Endodermal cell (in vitro differentiated cells): ENCODE measurements around the gene SLC35G3. TPM values are rescaled to one million over a fixed set of nuclear protein-coding genes. Genes with fewer than 3 reads are reported as not detected.
"Not testable (repeated sequence)": the region's sequence is repeated elsewhere in the genome, so short reads cannot be mapped to it uniquely, and the experiment has no call there.

ENCODE experiments used
- DNase-seq: peaks from one replicate; pipeline ENCODE4 v3.0.0-alpha.2; 2017
- H3K27ac ChIP-seq: 2 replicates; pipeline ENCODE4 v1.5.1; 2013; ENCODE audit warnings: mild to moderate bottlenecking, low read depth, low read length, moderate library complexity
- H3K27me3 ChIP-seq: 2 replicates; pipeline ENCODE4 v1.6.1; 2013; ENCODE audit warnings: mild to moderate bottlenecking, low read length, moderate library complexity; ENCODE audit not compliant: insufficient read depth, control insufficient read depth, poor library complexity, severe bottlenecking
- H3K36me3 ChIP-seq: 2 replicates; pipeline ENCODE4 v1.7.0; 2013; ENCODE audit warnings: mild to moderate bottlenecking, low read length, moderate library complexity; ENCODE audit not compliant: control insufficient read depth, insufficient read depth
- H3K4me1 ChIP-seq: one replicate; pipeline ENCODE4 v1.7.0; 2013; ENCODE audit warnings: low read length; ENCODE audit not compliant: control insufficient read depth, insufficient read depth
- H3K4me3 ChIP-seq: 2 replicates; pipeline ENCODE4 v1.5.1; 2013; ENCODE audit warnings: mild to moderate bottlenecking, low read length, moderate library complexity
- H3K9ac ChIP-seq: 2 replicates; pipeline ENCODE4 v1.6.1; 2013; ENCODE audit warnings: mild to moderate bottlenecking, low read length, moderate library complexity; ENCODE audit not compliant: poor library complexity, severe bottlenecking; ENCODE audit errors: extremely low read depth
- H3K9me3 ChIP-seq: 2 replicates; pipeline ENCODE4 v1.6.1; 2013; ENCODE audit warnings: mild to moderate bottlenecking, low read length, moderate library complexity; ENCODE audit not compliant: control insufficient read depth
- H3K27ac Mint-ChIP-seq: 2 replicates; pipeline ENCODE4 v1.8.0; 2020; ENCODE audit warnings: mixed read lengths
- H3K27me3 Mint-ChIP-seq: 2 replicates; pipeline ENCODE4 v1.8.0; 2021; ENCODE audit warnings: mild to moderate bottlenecking, mixed read lengths; ENCODE audit not compliant: insufficient read depth
- H3K36me3 Mint-ChIP-seq: 2 replicates; pipeline ENCODE4 v1.8.0; 2020; ENCODE audit warnings: low read depth, mixed read lengths
- H3K4me1 Mint-ChIP-seq: 2 replicates; pipeline ENCODE4 v1.8.0; 2020; ENCODE audit warnings: mixed read lengths
- H3K4me3 Mint-ChIP-seq: 2 replicates; pipeline ENCODE4 v1.8.0; 2020; ENCODE audit warnings: mild to moderate bottlenecking, moderate library complexity, mixed read lengths
- H3K9me3 Mint-ChIP-seq: 2 replicates; pipeline ENCODE4 v1.8.0; 2020; ENCODE audit warnings: mild to moderate bottlenecking, mixed read lengths
- WGBS, 2 experiments: methylation state at CpG; one replicate each; pipeline versions ENCODE4 v1.1.5 to v1.1.7; 2013; ENCODE audit warnings: missing lambda C conversion rate in 2 of 2, mixed read lengths in 1 of 2; ENCODE audit not compliant: insufficient coverage in 1 of 2, insufficient read length in 1 of 2; 5-methylcytosine and 5-hydroxymethylcytosine counted together
- total RNA-seq, 2 donors: library from RNA; stranded (reverse); fragmentation: NEBNext Ultra II Directional in 1 of 2; extraction: Animal tissue kit (Norgen Biotek cat#: 25700) in 1 of 2; gene quantifications; 2 replicates in 1 of 2; 3 replicates in 1 of 2; pipeline ENCODE4 v1.2.1, GENCODE V29; 2021
- TF ChIP-seq, protein P1 (sequence below): fragments of 200-600 bp; sonication (generic); conservative IDR thresholded peaks from 2 replicates; pipeline ENCODE4 v1.5.0; 2021; ENCODE audit warnings: antibody characterized with exemption, mild to moderate bottlenecking

SLC35G3 gene
- total RNA-seq, 2 donors from 2014 or later = not detected

DNA sequence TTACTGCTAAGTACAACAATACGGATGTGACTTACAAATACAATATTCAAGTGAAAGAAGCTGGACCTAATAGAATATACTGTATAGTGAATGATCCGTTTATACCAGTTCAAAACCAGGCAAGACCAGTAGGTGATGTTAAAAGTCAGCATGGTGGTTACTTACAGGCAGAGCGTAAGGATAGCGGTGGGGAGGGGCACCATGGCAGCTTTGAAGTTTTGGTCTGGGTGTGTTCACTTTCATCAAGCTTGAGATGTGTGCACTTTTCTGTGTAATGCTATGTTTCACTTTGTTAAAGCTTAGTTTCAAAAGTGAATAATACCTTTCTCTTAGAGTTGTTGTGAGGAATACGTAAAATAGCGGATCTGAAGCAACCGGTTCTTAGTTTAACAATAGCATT is 16.5 kb upstream of the SLC35G3 start:
- Mint-ChIP-seq H3K4me3 (no peak overlapping the region), H3K4me1 (no peaks in the 10 kb centered on the region), H3K27me3 (peaks cover 22% of the 10 kb centered on the region), H3K9me3 (no peaks in the 10 kb centered on the region), H3K27ac (no peak overlapping the region), H3K36me3 (no peaks in the 10 kb centered on the region)
- H3K4me3 ChIP-seq = no peak overlapping the region
- 85 to 86% methylated on average over 5 to 6 of the region's 7 CpGs for WGBS, 2 experiments
- no peaks in the 10 kb centered on the region for H3K4me1 ChIP-seq
- no peak for DNase-seq
- TF ChIP-seq, protein P1, sequence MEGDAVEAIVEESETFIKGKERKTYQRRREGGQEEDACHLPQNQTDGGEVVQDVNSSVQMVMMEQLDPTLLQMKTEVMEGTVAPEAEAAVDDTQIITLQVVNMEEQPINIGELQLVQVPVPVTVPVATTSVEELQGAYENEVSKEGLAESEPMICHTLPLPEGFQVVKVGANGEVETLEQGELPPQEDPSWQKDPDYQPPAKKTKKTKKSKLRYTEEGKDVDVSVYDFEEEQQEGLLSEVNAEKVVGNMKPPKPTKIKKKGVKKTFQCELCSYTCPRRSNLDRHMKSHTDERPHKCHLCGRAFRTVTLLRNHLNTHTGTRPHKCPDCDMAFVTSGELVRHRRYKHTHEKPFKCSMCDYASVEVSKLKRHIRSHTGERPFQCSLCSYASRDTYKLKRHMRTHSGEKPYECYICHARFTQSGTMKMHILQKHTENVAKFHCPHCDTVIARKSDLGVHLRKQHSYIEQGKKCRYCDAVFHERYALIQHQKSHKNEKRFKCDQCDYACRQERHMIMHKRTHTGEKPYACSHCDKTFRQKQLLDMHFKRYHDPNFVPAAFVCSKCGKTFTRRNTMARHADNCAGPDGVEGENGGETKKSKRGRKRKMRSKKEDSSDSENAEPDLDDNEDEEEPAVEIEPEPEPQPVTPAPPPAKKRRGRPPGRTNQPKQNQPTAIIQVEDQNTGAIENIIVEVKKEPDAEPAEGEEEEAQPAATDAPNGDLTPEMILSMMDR = no peak
- no peaks in the 10 kb centered on the region for H3K36me3 ChIP-seq
- H3K9me3 ChIP-seq = no peaks in the 10 kb centered on the region
- H3K27me3 ChIP-seq = peaks cover 37% of the 10 kb centered on the region
- no peak overlapping the region for H3K9ac ChIP-seq
- H3K27ac ChIP-seq = no peak overlapping the region

DNA sequence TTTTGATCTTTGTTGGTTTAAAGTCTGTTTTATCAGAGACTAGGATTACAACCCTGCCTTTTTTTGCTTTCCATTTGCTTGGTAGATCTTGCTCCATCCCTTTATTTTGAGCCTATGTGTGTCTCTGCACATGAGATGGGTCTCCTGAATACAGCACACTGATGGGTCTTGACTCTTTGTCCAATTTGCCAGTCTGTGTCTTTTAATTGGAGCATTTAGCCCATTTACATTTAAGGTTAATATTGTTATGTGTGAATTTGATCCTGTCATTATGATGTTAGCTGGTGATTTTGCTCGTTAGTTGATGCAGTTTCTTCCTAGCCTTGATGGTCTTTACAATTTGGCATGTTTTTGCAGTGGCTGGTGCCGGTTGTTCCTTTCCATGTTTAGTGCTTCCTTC is 8.4 kb upstream of the SLC35G3 start:
- H3K9me3 Mint-ChIP-seq = peaks cover 39% of the 10 kb centered on the region
- H3K4me3 ChIP-seq, H3K4me3 Mint-ChIP-seq, H3K36me3 Mint-ChIP-seq, H3K4me1 Mint-ChIP-seq, H3K36me3 ChIP-seq, DNase-seq, H3K4me1 ChIP-seq, H3K27ac Mint-ChIP-seq, H3K9me3 ChIP-seq, H3K27ac ChIP-seq, H3K9ac ChIP-seq: not testable (repeated sequence)
- H3K27me3 Mint-ChIP-seq = peaks cover 13% of the 10 kb centered on the region
- peaks cover 12% of the 10 kb centered on the region for H3K27me3 ChIP-seq
- WGBS, 2 experiments = no CpG with 5 or more reads among the region's 2 CpGs

DNA sequence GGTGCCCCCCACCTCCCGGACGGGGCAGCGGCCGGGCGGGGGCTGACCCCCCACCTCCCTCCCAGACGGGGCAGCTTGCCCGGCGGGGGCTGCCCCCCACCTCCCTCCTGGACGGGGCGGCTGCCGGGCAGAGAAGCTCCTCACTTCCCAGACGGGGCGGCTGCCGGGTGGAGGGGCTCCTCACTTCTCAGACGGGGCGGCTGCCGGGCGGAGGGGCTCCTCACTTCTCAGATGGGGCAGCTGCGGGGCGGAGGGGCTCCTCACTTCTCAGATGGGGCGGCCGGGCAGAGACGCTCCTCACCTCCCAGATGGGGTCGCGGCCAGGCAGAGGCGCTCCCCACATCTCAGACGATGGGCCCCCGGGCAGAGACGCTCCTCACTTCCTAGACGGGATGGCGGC is 869 bp upstream of the SLC35G3 start:
- whole genome bisulfite sequencing, 2 experiments = 93 to 100% methylated on average over 5 to 31 of the region's 31 CpGs
- H3K36me3 ChIP-seq, H3K4me3 ChIP-seq, H3K27ac Mint-ChIP-seq, H3K9me3 ChIP-seq, H3K27ac ChIP-seq, DNase-seq, H3K27me3 Mint-ChIP-seq, H3K27me3 ChIP-seq, H3K4me3 Mint-ChIP-seq, H3K4me1 Mint-ChIP-seq, H3K4me1 ChIP-seq, H3K36me3 Mint-ChIP-seq, H3K9ac ChIP-seq: not testable (repeated sequence)
- H3K9me3 Mint-ChIP-seq = peaks cover 44% of the 10 kb centered on the region

DNA sequence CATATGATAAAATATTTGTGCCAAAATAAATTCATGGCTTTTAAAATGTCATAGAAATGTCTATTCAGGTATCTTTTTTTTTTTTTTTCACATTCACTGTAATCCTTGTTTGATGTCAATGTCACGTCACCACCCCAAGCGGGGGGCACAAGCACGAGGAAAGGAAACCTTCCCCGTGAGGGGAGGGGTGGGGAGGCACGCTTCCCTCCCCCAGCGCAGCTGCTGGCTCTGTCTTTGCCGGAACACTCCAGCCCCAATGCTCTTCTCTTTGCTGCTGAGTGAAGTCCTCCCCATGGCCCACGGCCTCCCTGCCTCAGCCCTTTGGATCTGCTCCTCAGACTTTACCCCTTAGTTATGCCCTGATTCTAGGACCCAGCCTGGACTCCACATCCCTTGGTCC is 1.5 kb downstream of the SLC35G3 start:
- Histone ChIP-seq H3K4me1 (no peaks in the 10 kb centered on the region), H3K27ac (no peak overlapping the region)
- H3K9me3 Mint-ChIP-seq = peaks cover 30% of the 10 kb centered on the region

More for the DNA sequence above, 1.5 kb downstream of the SLC35G3 start:
- no peak for DNase-seq
- Mint-ChIP-seq H3K27ac (no peak overlapping the region), H3K4me1 (no peaks in the 10 kb centered on the region), H3K36me3 (no peaks in the 10 kb centered on the region), H3K27me3 (peaks cover 1% of the 10 kb centered on the region), H3K4me3 (no peak overlapping the region)
- Histone ChIP-seq H3K36me3 (no peaks in the 10 kb centered on the region), H3K9ac (no peak overlapping the region), H3K9me3 (peaks cover 6% of the 10 kb centered on the region), H3K4me3 (no peak overlapping the region), H3K27me3 (no peaks in the 10 kb centered on the region)
- 84 to 90% methylated on average over 3 to 8 of the region's 8 CpGs for WGBS, 2 experiments
- TF ChIP-seq, protein P1 = no peak
